OCI-LY1 (cell line): ENCODE data around the gene SGSM1.

Experiments
- CTCF ChIP-seq: fragments of 200-600 bp; sonication (generic), shearing (Covaris generic); IDR thresholded peaks from 2 replicates; pipeline ENCODE4 v1.5.1; 2017; ENCODE audit warnings: mild to moderate bottlenecking, antibody characterized with exemption, low read length, moderate library complexity, mixed read lengths
- EZH2 ChIP-seq: fragments of 200-600 bp; sonication (generic), shearing (Covaris generic); IDR thresholded peaks from 2 replicates; pipeline ENCODE4 v1.8.0; 2017; ENCODE audit warnings: borderline replicate concordance, mixed run types, mild to moderate bottlenecking, antibody characterized with exemption, low read length, moderate library complexity, mixed read lengths

- TF ChIP-seq CTCF (no peak), EZH2 (no peak)
Observed at GRCh38 chr22:24827296-24827695, 21.3 kb downstream of the SGSM1 start.
